HG02970 (cell line): Measurements from ENCODE around the gene TTLL8.

Experiments used
- ATAC-seq: cut with Tn5 transposase; IDR thresholded peaks from one replicate; pipeline ENCODE4 v1.9.1; 2021; ENCODE audit warnings: mild to moderate bottlenecking, moderate library complexity, moderate number of reproducible peaks; ENCODE audit not compliant: unreplicated experiment, low FRiP score

Gene TTLL8

GRCh38 chr22:50062509-50063135 is 4.5 kb upstream of the TTLL8 start:
- no peak for ATAC-seq

- no peak for ATAC-seq
Measured at GRCh38 chr22:50061824-50062355, 3.8 kb upstream of the TTLL8 start.

GRCh38 chr22:50061141-50061823 is 3.2 kb upstream of the TTLL8 start:
- no peak for ATAC-seq

- ATAC-seq, result no peak
Measured at GRCh38 chr22:50060441-50061140, 2.5 kb upstream of the TTLL8 start.

- no peak for ATAC-seq
Measured at GRCh38 chr22:50059881-50060262, 1.8 kb upstream of the TTLL8 start.

GRCh38 chr22:50058906-50059880 is 1.1 kb upstream of the TTLL8 start:
- no peak for ATAC-seq

- ATAC-seq, result no peak
Measured at GRCh38 chr22:50057278-50058060, 629 bp downstream of the TTLL8 start.

GRCh38 chr22:50056214-50056972 is 1.7 kb downstream of the TTLL8 start:
- ATAC-seq, result no peak

GRCh38 chr22:50053861-50054260 is 4.2 kb downstream of the TTLL8 start:
- ATAC-seq, result no peak

- ATAC-seq, result no peak
Measured at GRCh38 chr22:50051930-50052329, 6.2 kb downstream of the TTLL8 start.

- ATAC-seq, result no peak
Measured at GRCh38 chr22:50049299-50050195, 8.6 kb downstream of the TTLL8 start.

- ATAC-seq, result no peak
Measured at GRCh38 chr22:50048836-50049235, 9.3 kb downstream of the TTLL8 start.

- no peak for ATAC-seq
Measured at GRCh38 chr22:50048061-50048765, 9.9 kb downstream of the TTLL8 start.

- no peak for ATAC-seq
Measured at GRCh38 chr22:50047346-50047745, 10.8 kb downstream of the TTLL8 start.

GRCh38 chr22:50046481-50047245 is 11.4 kb downstream of the TTLL8 start:
- no peak for ATAC-seq

GRCh38 chr22:50046019-50046415 is 12.1 kb downstream of the TTLL8 start:
- no peak for ATAC-seq
